Effector memory CD8-positive, alpha-beta T cell (primary cell): Measurements from ENCODE around the gene ALK.

Source experiments
- ATAC-seq: fragments of 150-1000 bp; cut with Tn5 transposase; replicated peaks from 2 replicates; pipeline ENCODE4 v1.10.0; 2021; ENCODE audit warnings: mild to moderate bottlenecking, moderate library complexity
- DNase-seq, 3 experiments: peaks; one replicate each; pipeline ENCODE4 v3.0.0; 2021
- H3K27ac Mint-ChIP-seq, 2 donors: one replicate each; pipeline ENCODE4 v1.8.0; 2022; ENCODE audit warnings: mild to moderate bottlenecking in 2 of 2, mixed read lengths in 2 of 2, moderate library complexity in 2 of 2
- H3K27me3 Mint-ChIP-seq, 2 donors: one replicate each; pipeline ENCODE4 v1.8.0; 2022; ENCODE audit warnings: mixed read lengths in 2 of 2
- H3K36me3 Mint-ChIP-seq: one replicate; pipeline ENCODE4 v1.8.0; 2022; ENCODE audit warnings: mild to moderate bottlenecking, moderate library complexity, mixed read lengths; ENCODE audit not compliant: insufficient read depth
- H3K4me1 Mint-ChIP-seq, 2 donors: one replicate each; pipeline ENCODE4 v1.8.0; 2022; ENCODE audit warnings: low read depth in 2 of 2, mixed read lengths in 2 of 2
- H3K4me3 Mint-ChIP-seq, 2 donors: one replicate each; pipeline ENCODE4 v1.8.0; 2022; ENCODE audit warnings: mild to moderate bottlenecking in 2 of 2, mixed read lengths in 2 of 2, moderate library complexity in 2 of 2
- H3K9me3 Mint-ChIP-seq, 2 donors: one replicate each; pipeline ENCODE4 v1.8.0; 2022; ENCODE audit warnings: mixed read lengths in 2 of 2

The ALK gene

GRCh38 chr2:29723255-29724001 lies 198.0 kb downstream of the ALK start:
- DNase-seq (no peak), ATAC-seq (no peak)
- Mint-ChIP-seq H3K27ac (no peak overlapping the region), H3K4me3 (no peak overlapping the region), H3K4me1 (no peaks in the 10 kb centered on the region), H3K9me3 (no peaks in the 10 kb centered on the region), H3K36me3 (no peaks in the 10 kb centered on the region), H3K27me3 (peaks cover 27 to 33% of the 10 kb centered on the region in 2 donors)

GRCh38 chr2:29719639-29720038 lies 201.7 kb downstream of the ALK start:
- no peaks in the 10 kb centered on the region for H3K9me3 Mint-ChIP-seq
- no peaks in the 10 kb centered on the region for H3K36me3 Mint-ChIP-seq

GRCh38 chr2:29718076-29718686 lies 203.2 kb downstream of the ALK start:
- Mint-ChIP-seq H3K36me3 (no peaks in the 10 kb centered on the region), H3K4me1 (no peaks in the 10 kb centered on the region), H3K27ac (no peak overlapping the region), H3K4me3 (no peak overlapping the region), H3K27me3 (peaks cover 17 to 27% of the 10 kb centered on the region in 2 donors), H3K9me3 (no peaks in the 10 kb centered on the region)
- no peak for DNase-seq
- no peak for ATAC-seq

More at GRCh38 chr2:29719639-29720038, 201.7 kb downstream of the ALK start:
- H3K27me3 Mint-ChIP-seq: peaks cover 21 to 29% of the 10 kb centered on the region in 2 donors
- DNase-seq (no peak), ATAC-seq (no peak)
- no peak overlapping the region for H3K27ac Mint-ChIP-seq
- no peaks in the 10 kb centered on the region for H3K4me1 Mint-ChIP-seq
- H3K4me3 Mint-ChIP-seq: no peak overlapping the region

GRCh38 chr2:29715655-29716054 lies 205.7 kb downstream of the ALK start:
- Mint-ChIP-seq H3K27ac (no peak overlapping the region), H3K4me1 (no peaks in the 10 kb centered on the region), H3K4me3 (no peak overlapping the region), H3K9me3 (no peaks in the 10 kb centered on the region), H3K36me3 (peaks cover 2% of the 10 kb centered on the region), H3K27me3 (peaks cover 9 to 20% of the 10 kb centered on the region in 2 donors)
- no peak for DNase-seq
- ATAC-seq: no peak

GRCh38 chr2:29714333-29714732 lies 207.1 kb downstream of the ALK start:
- Mint-ChIP-seq H3K36me3 (peaks cover 2% of the 10 kb centered on the region), H3K4me1 (no peaks in the 10 kb centered on the region), H3K27me3 (peaks cover 9 to 20% of the 10 kb centered on the region in 2 donors), H3K27ac (no peak overlapping the region), H3K9me3 (no peaks in the 10 kb centered on the region), H3K4me3 (no peak overlapping the region)
- ATAC-seq (no peak), DNase-seq (no peak)

DNA sequence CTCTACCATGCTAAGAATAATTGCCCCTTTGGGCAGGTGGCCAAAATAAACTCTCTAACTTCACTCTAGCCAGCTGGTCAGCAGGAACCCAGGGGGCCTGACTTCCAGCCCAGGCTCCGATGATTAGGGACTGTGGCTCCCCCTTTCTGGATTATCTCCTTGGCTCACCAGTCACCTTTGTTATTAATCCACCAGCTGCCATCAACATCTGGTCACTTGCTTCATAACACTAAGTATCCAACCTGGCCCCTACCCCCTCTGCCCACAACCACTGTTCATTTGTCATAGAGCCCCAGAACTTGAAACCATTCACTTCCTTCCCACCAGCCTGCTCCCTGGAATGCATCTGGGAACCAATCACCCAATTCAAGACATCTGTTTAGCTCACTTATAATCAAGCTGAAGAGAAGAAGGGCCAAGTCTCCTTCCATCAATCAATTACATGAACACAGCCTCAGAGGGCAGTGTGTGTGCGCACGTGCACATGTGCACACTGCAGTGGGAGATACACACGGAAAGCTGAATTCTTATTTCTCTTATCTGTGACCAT lies 215.1 kb downstream of the ALK start:
- Mint-ChIP-seq H3K27ac (no peak overlapping the region), H3K9me3 (no peaks in the 10 kb centered on the region), H3K36me3 (no peaks in the 10 kb centered on the region), H3K4me3 (no peak overlapping the region), H3K27me3 (peaks cover 13 to 14% of the 10 kb centered on the region in 2 donors), H3K4me1 (no peaks in the 10 kb centered on the region)
- ATAC-seq (no peak), DNase-seq (no peak)

DNA sequence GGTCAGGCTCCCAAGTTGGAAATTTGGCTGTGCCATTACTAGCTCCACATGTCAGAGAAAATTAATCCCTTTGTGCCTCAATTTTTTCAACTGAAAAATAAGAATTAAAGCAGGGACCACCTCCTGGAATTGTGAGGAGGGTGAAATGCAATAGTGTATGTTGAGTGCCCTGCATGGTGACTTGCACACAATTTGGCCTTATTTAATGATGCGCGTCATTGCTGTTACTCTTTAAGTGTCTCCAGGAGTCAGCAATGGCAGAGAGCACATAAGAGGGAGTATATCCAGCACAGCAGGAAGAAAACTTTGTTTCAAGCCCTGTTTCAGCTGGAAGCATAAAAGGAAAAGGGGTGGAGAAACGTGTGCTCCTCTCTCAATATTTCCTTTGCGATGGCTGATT lies 215.8 kb downstream of the ALK start:
- Mint-ChIP-seq H3K4me1 (no peaks in the 10 kb centered on the region), H3K27me3 (peaks cover 13 to 14% of the 10 kb centered on the region in 2 donors), H3K36me3 (no peaks in the 10 kb centered on the region), H3K4me3 (no peak overlapping the region), H3K27ac (no peak overlapping the region), H3K9me3 (no peaks in the 10 kb centered on the region)
- DNase-seq: no peak
- ATAC-seq: no peak

DNA sequence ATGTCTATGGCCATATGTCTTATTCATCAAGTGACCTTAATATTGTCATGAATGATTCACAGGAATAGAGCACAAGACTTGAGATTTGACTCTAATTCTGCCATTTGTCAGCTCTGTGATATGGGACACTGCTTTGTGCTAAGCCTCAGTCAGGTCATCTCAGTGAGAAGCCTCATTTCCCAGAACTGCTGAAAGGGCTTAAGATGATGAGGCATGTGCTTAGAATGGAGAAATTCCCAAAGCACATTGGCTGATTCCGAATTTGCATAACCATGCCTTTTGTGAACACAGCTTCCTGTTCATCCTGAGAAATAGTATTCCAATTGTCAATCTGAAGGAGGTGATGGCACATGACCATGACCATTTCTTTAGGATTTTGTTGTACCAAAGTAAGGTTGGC lies 218.1 kb downstream of the ALK start:
- DNase-seq (no peak), ATAC-seq (no peak)
- Mint-ChIP-seq H3K4me3 (no peak overlapping the region), H3K9me3 (no peaks in the 10 kb centered on the region), H3K27ac (no peak overlapping the region), H3K36me3 (no peaks in the 10 kb centered on the region), H3K4me1 (no peaks in the 10 kb centered on the region), H3K27me3 (peaks cover 17 to 21% of the 10 kb centered on the region in 2 donors)

GRCh38 chr2:29702276-29702675 lies 219.1 kb downstream of the ALK start:
- H3K9me3 Mint-ChIP-seq: no peaks in the 10 kb centered on the region
- H3K4me3 Mint-ChIP-seq: no peak overlapping the region
- DNase-seq (no peak), ATAC-seq (no peak)
- H3K27me3 Mint-ChIP-seq: peaks cover 19 to 21% of the 10 kb centered on the region in 2 donors
- no peak overlapping the region for H3K27ac Mint-ChIP-seq
- no peaks in the 10 kb centered on the region for H3K36me3 Mint-ChIP-seq
- no peaks in the 10 kb centered on the region for H3K4me1 Mint-ChIP-seq

DNA sequence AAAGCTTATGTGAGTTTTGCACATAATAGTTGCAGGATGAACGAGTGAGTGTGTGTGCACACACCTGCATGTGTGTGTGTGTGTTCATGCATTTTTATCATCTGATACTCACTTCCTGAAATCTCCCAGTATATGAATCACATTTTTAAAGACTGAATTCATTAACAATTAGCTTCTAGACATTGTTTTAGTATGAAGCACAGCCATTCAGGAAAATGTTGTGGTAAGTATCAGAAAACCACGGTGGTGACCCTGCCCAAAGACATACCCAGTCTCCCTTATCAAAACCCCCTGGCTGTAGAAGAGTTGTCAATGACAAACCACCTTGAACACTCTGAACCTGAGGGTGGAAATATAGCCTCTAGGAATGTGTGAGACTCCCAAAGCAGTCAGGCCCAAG lies 220.8 kb downstream of the ALK start:
- no peaks in the 10 kb centered on the region for H3K36me3 Mint-ChIP-seq
- DNase-seq: no peak
- no peak overlapping the region for H3K27ac Mint-ChIP-seq
- H3K9me3 Mint-ChIP-seq: no peaks in the 10 kb centered on the region
- ATAC-seq: no peak
- peaks cover 10 to 11% of the 10 kb centered on the region in 2 donors for H3K27me3 Mint-ChIP-seq
- no peak overlapping the region for H3K4me3 Mint-ChIP-seq
- no peaks in the 10 kb centered on the region for H3K4me1 Mint-ChIP-seq

GRCh38 chr2:29699045-29699444 lies 222.3 kb downstream of the ALK start:
- H3K27me3 Mint-ChIP-seq: peaks cover 21 to 23% of the 10 kb centered on the region in 2 donors

GRCh38 chr2:29698216-29698615 lies 223.2 kb downstream of the ALK start:
- Mint-ChIP-seq H3K36me3 (no peaks in the 10 kb centered on the region), H3K4me1 (no peaks in the 10 kb centered on the region)
- DNase-seq: no peak

More at GRCh38 chr2:29699045-29699444, 222.3 kb downstream of the ALK start:
- DNase-seq: no peak
- Mint-ChIP-seq H3K9me3 (no peaks in the 10 kb centered on the region), H3K27ac (no peak overlapping the region), H3K4me3 (no peak overlapping the region), H3K4me1 (no peaks in the 10 kb centered on the region), H3K36me3 (no peaks in the 10 kb centered on the region)
- no peak for ATAC-seq

GRCh38 chr2:29697715-29698114 lies 223.7 kb downstream of the ALK start:
- Mint-ChIP-seq H3K9me3 (no peaks in the 10 kb centered on the region), H3K4me3 (no peak overlapping the region), H3K4me1 (no peaks in the 10 kb centered on the region), H3K36me3 (no peaks in the 10 kb centered on the region), H3K27me3 (peaks cover 24 to 29% of the 10 kb centered on the region in 2 donors), H3K27ac (no peak overlapping the region)
- DNase-seq (no peak), ATAC-seq (no peak)

More at GRCh38 chr2:29698216-29698615, 223.2 kb downstream of the ALK start:
- no peak for ATAC-seq
- Mint-ChIP-seq H3K27me3 (peaks cover 21 to 24% of the 10 kb centered on the region in 2 donors), H3K4me3 (no peak overlapping the region), H3K9me3 (no peaks in the 10 kb centered on the region), H3K27ac (no peak overlapping the region)

DNA sequence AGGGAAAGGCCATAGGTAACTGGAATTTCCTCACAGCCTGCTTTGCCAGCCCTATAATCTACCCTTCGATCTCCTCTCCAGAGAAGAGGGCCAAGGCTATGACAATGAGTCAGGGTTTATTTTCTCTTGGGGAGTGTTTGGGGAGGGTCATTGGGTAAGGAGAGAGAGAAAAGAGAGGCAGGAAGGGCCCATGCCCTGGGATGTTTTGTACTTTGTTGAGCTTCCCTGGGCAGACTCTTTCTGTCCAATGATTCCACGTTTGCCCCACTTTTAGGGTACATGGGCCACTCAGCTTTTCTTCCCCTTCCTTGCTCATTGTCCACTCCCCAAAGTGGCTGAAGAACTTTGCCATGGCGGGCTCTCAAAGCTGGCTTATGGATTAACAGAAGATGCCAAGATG lies 224.2 kb downstream of the ALK start:
- Mint-ChIP-seq H3K9me3 (no peaks in the 10 kb centered on the region), H3K27ac (no peak overlapping the region), H3K4me3 (no peak overlapping the region), H3K27me3 (peaks cover 29% of the 10 kb centered on the region in 2 donors), H3K4me1 (no peaks in the 10 kb centered on the region), H3K36me3 (no peaks in the 10 kb centered on the region)
- DNase-seq: no peak
- no peak for ATAC-seq
